SHP77 (cell line): ENCODE data around the gene CDC42EP3.

Source experiments
- DNase-seq, 2 experiments: peaks; one replicate each; lab custom pipeline; 2025; lab: John Stamatoyannopoulos, UW

CDC42EP3 gene

DNA sequence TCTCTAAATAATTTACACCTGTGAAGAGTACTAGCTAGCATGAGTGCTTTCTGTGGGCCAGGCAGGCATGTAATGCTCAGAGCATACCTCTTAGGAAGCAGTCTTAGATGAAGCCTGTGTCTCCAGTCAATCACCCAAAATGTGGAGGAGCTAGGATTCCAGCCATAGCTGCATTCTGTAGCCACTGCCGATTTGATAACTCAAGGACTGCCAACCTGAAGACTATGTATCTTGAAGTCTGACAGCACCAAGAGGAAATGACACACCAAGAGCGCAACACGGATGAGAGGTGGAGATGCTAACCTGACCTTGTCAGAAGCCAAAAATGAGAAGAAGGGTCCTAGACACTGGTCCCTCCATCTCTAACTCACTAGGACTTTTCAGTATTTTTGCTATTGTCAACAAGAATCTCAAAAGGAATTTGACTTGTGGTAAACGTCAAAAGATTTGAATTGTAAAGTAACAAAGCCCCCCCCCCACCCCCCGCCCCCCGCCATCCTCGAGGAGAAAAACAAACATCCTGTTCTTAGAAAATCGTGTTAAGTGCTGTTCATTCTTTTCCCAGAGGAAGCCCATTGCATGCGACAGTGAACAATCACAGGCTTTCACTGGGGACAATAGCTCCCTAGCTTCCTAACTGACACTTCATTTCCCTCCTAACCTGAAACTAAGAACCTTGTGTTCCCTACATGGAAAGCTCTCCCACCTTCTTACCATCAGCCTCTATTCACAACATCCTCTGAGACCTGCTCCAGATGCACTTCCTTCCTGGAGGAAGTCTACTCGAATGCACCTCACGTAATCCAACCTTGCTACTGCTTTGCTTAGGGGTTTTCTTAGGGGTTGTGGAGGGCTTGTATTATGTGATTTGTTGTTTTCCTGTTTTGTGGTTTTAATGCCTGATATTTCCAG is 14.7 kb downstream of the CDC42EP3 start:
- no peak for DNase-seq

DNA sequence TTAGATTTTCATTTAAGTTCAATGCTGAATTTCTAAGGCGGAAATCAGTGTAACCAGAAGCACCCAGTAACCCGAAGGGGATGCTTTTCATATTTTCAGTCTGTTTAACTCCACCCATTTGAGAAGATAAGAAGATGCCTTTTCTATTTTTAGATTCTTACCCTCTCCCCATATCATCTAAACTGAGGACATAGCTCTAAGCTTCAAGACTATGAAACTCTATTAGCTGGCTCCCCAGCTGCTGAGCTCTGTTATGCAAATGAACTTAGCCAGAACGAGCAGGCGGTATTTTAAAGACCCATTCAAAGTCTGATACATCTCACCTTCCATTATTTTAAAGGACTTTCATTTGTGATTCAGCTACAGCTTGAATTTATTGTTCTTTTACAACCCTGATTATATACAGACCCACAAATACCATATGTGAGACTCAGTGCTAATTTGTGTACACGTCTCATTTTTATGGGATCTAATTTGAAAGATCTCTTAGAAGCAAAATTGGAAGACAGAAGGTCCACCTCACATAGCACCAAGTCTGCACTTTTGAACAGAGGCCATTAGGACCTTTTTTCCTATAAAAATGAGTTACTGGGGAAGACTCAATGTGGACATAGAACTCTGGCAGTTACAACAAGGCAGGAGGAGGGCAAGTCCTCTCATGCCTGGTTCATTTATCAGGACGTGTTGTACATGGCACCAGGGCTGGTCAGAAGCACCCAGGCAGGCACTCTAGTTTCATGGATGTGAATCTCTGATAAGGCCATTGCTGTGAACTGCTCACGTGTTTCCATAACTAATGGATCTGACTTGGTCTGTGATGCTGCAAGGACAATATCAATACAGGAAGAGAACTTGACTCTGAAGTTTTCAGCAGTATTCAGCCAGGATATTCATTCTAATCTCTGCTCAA is 16.3 kb downstream of the CDC42EP3 start:
- no peak for DNase-seq

DNA sequence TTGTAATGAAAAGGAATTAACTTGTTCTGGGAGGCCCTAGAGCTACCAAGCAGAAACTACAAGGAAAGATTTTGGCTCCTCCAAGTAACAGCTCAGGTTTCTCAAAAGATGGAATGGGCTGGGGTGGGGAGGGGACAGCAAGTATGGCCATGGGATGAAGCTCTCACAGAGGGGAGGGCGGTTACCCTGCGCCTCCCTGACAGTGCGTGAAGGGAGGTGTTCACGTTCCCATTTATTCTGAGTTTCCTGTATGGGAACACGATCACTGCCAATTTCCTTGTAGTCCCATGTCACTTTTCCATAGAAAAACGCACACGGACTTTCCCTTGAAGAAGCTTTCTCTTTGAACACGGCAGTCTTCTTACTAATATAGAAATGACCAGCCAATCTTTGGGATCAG is 17.0 kb downstream of the CDC42EP3 start:
- DNase-seq = no peak

DNA sequence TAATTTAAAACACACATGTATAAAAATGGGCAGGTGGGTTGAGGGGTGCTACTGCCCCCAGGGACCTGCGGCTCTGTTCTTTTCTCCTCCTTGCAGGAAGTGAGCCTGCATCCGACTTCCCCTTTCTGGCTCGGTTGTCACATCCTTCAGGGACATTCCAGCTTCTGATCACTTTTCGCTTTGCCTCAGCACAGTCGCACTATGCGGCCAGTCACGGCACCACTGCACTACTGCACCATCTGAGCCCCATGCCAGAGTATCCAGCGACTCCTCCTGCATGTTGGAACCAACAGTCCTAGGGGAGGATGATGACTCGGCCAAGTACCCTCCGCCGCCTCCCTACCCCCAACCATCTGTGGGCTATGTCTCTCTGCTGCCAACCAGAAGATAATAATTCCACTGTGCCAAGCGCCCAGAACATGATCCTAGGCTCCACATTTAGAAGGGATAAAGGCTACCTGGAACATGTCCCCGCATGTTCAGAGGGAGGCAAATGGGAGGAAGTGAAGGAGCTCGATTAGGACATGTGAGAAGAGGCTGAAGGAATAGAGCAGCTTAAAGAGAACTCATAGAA is 17.6 kb downstream of the CDC42EP3 start:
- DNase-seq = no peak

DNA sequence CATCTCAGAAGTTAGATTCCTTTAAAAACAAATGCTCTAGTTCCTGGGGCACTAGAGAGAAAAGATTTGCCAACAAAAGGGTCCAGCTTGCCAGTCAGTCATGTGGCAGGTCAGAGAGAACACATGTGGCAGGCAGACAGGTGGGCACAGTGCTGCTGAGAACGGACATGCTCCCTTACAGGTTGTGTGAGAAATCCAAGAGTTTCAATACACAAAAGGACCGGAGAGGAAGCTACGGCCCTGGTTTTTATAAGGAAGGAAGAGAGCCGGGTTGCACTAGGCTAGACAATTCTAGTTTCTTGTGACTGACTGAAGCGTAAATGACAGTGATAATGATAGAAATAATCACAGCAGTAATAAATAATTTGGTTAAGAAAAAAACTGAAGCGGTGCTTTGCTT is 18.3 kb downstream of the CDC42EP3 start:
- no peak for DNase-seq

DNA sequence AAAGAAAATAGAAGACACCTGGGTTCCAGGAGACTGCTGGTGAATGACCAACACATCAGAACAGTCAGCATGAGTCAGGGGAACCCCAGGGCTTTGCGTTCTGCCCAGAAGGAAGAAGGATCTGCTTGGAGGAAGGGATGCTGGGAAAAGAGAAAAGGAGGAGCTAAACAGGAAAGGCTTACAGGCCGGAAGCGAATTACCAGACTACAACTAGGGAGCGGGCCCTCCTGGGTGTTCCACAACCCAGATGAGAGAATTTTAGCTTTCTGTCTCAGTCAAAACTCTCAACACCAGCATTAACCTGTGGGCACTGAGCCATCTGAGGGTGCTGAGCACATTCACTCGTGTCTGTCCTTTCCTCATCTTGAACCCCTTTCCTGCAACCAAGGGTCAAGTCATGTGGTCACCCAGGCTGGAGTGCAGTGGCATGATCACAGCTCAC is 19.2 kb downstream of the CDC42EP3 start:
- DNase-seq = no peak

DNA sequence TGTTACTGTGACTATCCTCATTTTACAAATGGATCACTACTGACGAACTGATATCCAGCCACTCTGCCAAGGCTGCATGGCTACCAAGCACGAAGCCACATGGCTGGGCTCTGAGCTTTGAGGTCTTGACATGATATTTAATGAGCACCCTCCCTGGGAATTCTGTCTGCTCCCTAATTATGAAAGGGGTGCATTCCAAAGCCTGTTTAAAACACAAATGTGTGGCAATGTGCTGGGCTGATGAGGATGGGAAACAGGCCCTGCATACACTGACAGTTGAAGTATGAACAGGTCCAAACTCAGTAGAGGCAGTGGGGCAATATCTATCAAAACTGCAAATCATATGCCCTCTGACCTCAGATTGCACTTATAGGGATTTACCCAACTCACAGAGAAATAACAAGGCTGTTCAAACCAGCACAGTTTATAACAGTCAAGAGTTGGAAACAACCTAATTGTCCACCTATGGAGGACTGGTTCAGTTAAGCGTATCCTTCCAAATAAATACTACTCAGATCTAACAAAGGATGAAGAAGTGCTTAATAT is 20.8 kb downstream of the CDC42EP3 start:
- no peak for DNase-seq

DNA sequence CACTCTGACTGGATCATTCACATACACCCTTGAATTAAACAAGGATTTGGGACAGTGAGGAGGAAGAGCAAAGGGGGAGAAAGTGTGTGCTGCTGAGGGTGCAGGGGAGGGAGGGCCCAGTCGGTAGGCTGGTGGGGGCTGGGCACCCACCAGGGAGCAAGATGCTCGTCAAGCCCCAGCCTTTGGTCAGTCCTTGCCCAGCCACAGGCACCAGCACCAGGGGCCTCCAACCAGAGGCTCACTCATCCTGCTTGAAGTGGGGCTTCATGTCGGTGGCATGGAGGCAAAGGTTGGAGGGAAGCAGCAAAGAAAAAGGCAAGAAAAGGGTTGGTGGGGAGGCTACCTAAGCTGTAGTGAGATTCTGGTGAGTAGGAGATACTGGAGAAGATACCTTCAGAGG is 21.9 kb downstream of the CDC42EP3 start:
- no peak for DNase-seq

DNA sequence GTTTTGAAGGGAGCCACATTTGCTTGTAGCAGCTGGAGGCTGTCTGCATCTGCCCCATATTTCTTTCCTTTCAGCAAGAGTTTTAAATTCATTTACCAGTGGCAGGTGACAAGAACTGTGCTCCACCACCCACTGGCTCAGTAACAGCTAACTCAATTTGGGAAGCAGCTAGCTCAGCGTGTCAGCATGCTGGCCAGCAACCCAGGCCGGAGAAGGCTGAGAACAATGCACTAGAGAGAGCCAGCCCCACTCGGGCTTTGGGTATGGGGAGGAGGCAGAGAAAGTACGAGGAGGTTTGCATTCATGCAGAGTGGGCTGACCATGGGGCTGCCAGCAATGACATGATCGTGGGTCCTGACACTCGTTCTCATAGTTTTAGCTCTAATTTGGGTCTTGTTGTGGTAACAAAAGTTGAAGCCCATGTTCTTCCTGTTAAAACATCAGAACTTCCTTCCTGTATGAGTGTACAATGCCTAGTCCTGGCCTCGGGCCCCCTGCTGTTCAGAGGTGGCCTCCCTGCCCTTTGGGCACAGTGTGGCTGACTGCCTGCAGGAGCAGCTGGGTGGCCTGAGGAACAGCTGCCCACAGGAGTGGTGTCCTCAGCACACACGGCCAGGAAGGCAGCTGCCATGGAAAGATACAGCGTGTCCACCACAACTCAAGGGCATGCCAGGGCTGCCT is 23.0 kb downstream of the CDC42EP3 start:
- peak; percentile 52 to 85 for DNase-seq

DNA sequence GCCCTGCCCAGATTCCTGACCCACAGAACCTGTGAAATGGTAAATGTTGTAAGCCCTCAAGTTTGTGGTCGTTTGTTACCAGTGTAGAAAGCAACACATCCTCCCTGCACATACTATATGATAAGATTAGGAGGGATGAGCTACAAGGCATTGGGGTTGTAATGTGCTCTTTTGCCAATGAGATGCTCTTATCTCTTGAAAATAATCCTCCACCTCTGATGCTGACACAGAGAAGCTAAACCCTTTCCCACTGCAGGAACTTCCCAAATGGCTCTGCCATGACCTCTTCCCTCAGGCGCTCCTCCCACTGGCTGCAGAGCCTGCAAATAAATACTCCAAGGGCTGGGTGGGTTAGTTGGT is 23.5 kb downstream of the CDC42EP3 start:
- DNase-seq = no peak

DNA sequence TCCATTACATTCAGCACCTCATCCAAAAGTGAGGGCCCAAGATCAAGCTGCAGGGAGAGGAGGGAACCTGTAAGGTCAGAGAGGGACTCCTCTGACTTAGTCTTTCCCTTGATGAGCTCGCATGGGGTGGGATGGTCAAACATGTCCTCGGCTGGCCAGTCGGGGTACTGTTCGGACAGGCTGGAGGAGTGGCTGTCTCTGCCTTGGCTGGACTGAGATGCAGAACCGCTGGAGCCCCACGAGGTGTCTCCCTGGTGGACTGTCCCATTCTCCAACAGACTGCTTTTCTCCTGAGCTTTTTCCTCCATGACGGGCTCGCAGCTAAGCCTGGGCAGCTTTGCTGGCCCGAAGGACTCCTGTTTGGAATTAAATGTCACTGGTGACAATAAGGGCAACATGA is 25.6 kb downstream of the CDC42EP3 start:
- DNase-seq = no peak

DNA sequence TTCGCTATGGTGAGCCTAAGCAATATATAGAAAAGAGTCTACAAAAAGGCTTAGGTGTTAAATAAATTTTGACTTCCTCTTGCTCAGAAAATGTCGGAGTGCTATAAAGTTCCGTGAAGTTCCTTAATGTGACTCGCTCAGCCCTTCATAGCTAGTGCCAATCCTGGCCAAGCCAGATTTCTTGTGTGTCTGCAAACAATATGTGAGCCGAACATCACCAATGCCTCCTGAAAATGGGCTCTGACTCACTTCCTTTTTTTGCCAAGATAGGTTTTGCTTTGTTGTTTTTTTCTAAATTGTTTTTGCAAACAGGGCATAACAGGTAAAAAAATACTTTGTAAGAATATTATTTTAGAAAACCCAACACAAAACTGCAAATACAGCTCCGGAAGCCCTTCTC is 26.1 kb downstream of the CDC42EP3 start:
- no peak for DNase-seq

DNA sequence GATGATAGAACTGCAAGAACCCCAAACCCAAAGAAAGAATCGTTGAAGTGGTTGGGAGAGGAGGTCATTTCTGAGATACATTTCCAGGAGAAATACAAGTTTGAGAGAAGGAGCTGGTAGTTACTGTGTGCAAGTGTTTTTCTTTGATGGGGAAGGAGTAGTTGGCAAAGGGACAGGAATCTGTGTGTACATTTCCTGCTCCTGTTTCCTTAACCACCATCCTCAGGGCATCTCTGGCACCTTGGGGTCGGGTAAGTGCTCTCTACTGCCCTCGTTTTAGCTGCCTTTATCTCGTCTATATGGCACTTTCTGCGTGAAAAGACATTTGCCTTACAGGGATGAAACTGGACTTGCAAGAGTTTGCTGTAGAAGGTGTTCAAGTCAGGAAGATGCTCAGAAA is 27.3 kb downstream of the CDC42EP3 start:
- DNase-seq = no peak

DNA sequence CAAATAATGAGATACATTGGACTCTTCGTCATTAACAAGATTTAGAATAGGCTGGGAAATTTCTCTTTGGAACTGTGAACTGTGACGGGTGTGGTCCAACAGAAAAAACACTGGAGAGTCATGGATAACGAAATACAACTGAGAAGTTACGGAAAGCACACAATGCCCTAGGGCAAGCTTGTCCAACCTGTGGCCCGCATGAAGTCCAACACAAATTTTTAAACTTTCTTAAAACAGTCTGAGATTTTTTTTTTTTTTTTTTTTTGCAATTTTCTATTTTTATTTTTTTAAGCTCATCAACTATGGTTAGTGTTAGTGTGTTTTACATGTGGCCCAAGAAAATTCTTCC is 27.7 kb downstream of the CDC42EP3 start:
- DNase-seq = no peak

DNA sequence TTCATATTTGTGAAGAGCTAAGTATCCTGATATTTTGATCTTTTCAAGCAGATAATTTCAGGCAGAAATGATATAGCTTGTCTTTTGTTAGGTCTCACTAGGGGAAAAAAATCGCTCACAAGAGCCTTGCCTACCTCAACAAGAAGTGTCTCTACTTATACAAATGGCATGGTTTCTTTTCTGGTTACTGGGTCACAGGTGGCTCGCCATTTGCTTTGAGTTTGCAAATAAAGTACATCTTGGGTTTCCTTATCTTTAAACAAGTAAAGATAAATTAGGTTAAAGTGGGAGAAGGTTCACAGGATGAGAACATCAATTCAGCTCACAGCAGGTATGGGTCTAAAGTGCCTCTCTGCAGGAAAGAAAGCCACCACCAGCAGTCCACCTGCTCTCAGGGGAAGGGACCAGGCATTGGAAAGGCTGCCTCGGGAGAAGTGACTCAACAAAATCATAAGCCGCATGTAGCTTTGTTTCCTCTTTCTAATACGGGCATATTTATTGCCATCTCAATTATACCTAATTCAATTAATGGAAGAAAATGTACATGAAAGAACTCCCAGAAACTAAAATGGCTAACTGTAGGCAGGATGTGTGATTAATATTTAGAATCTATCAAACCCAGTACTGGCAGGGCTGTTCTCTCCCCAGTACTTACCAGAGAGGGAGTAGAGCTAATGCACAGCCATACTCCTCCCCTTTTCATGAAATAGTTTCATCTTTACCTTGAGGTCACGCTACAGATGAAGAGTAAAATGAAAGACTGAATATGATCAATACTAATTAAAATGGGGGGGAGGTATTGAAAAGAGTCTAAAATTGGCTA is 28.3 kb downstream of the CDC42EP3 start:
- DNase-seq = peak in 1 of 2 experiments; percentile 45

DNA sequence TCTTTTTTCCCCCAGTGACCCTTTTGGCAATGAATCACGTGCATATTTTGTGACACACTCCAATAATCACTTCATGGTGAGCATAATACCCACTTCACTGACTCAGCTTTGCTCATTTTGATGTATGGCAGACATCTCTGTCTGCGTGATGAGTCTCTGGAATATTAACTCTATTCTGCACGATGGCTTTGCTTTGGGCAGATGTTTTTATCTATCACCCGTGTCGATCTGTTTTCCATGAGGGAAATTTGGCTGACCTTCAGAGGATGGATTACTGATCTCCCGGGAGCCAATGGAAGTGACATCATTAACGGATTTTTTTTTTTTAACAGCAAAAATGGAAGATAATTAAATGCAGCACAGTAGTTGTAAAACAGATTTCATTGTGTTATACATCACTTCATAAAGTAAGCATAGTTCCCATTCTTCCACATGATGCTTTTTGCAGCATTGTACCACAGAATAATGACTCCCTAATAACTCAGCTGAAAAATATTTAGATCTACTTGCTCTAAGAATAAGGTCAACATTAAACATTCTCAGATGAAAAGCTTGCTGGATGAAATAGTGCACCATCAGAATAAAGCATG is 29.8 kb downstream of the CDC42EP3 start:
- peak in 1 of 2 experiments; percentile 59 for DNase-seq

DNA sequence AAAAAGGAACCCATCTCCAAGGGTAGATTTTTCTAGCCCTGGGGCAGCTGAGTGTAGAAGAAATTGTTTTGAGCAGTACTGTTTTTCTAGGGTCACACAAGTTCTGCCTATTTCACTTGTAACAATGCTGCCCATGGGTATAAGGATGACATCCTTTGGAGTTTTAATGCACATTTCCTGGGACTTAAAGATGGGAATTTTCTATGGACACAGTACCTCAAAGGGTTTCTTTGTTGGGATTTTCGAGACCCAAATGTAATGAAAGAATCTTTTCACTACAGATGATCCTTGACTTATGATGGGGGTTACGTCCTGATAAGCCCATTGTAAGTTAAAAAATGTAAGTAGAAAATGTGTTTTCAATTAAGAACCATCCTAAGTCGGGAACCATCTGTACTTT is 31.8 kb downstream of the CDC42EP3 start:
- no peak for DNase-seq

DNA sequence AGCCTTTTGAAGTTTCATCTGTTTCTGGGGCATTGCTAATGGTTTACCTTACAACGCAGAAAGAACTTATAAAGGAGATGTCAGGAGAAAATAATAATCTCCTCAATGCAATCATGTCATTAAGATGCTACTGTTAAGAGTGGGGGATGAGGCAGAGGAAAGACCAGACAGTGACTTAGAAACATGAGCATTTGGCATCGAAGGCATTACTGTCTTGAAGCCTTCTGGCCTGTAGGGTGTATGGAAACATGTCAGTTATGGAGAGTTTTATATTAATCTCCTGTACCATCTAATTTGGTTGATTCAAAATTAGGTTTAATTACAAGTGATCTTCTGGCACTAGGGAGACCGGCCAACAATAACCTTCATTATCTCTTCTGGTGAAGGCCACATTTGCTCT is 32.5 kb downstream of the CDC42EP3 start:
- DNase-seq = no peak

DNA sequence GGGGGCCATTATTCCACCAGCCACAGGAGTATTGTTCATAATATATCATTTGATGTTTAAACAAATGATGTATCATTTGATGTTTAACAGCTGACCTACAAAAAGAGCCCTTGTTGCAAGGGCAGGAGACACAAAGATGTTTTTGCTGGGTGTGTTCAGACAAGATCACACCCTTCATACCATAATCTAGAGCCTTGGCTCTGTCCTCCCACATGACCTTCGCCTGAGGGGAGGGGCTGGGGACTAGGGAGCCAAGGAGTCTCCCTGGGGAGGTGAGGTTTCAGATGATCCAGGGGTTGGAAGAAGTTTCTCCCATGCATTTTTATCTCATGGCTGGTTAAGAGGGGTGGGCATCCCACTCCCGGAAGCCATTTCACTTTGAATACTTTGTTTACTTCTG is 33.5 kb downstream of the CDC42EP3 start:
- DNase-seq = no peak

DNA sequence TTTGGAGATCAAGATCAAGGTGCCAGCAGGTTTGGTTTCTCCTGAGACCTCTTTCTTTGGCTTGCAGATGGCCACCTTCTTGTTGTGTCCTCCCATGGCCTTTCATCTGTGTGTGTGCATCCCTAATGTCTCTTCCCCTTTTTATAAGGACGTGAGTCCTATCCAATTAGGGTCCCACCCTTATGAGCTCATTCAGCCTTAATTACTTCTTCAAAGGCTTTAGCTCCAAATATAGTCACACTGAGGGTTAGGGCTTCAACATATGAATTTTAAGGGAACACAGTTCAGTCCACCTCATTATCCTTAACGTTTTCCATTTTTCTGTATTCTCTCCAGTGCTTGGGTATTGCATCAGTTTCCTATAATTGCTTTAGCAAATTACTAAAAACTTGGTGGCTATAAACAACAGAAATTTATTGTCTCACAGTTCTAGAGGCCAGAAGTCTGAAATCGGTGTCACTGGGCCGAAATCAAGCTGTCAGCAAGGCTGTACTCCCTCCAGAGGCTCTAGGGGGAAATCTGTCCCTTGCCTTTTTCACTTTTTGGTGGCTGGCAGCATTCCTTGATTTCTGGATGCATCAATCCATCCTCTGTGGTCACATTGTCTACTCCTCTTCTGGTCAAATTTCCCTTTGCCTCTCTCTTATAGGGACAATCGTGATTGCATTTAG is 34.1 kb downstream of the CDC42EP3 start:
- DNase-seq = no peak
